Activated naive CD4-positive, alpha-beta T cell treated with anti-CD3 and anti-CD28 coated beads, Interleukin-2, amount 50 U/mL, for 24 hours (primary cell): ENCODE measurements around the gene DNAJC9.
A peak's percentile ranks its signal among the peaks of the same experiment; 100 is the strongest.

Experiments used
- H3K27ac Mint-ChIP-seq: one replicate; pipeline ENCODE4 v1.8.0; 2021; ENCODE audit warnings: mild to moderate bottlenecking, mixed read lengths
- H3K27me3 Mint-ChIP-seq: one replicate; pipeline ENCODE4 v1.8.0; 2021; ENCODE audit warnings: mixed read lengths
- H3K36me3 Mint-ChIP-seq: one replicate; pipeline ENCODE4 v1.8.0; 2021; ENCODE audit warnings: mixed read lengths
- H3K4me1 Mint-ChIP-seq: one replicate; pipeline ENCODE4 v1.8.0; 2021; ENCODE audit warnings: mixed read lengths
- H3K4me3 Mint-ChIP-seq: one replicate; pipeline ENCODE4 v1.8.0; 2021; ENCODE audit warnings: mild to moderate bottlenecking, mixed read lengths
- H3K9me3 Mint-ChIP-seq: one replicate; pipeline ENCODE4 v1.8.0; 2021; ENCODE audit warnings: mixed read lengths

The DNAJC9 gene

GRCh38 chr10:73248259-73248724 lies 1.2 kb upstream of the DNAJC9 start:
- peaks cover 56% of the 10 kb centered on the region for H3K4me1 Mint-ChIP-seq
- peaks cover 22% of the 10 kb centered on the region for H3K36me3 Mint-ChIP-seq

GRCh38 chr10:73247509-73248258 lies 629 bp upstream of the DNAJC9 start:
- Mint-ChIP-seq H3K4me1 (peaks cover 54% of the 10 kb centered on the region), H3K36me3 (peaks cover 22% of the 10 kb centered on the region), H3K27me3 (no peaks in the 10 kb centered on the region)

More at GRCh38 chr10:73248259-73248724, 1.2 kb upstream of the DNAJC9 start:
- Mint-ChIP-seq H3K9me3 (no peaks in the 10 kb centered on the region), H3K4me3 (peak overlapping the region; percentile 97), H3K27ac (peak overlapping the region; percentile 93), H3K27me3 (no peaks in the 10 kb centered on the region)

GRCh38 chr10:73246322-73246645 lies 771 bp downstream of the DNAJC9 start:
- H3K36me3 Mint-ChIP-seq = peaks cover 22% of the 10 kb centered on the region
- peak overlapping the region; percentile 93 for H3K27ac Mint-ChIP-seq
- H3K4me1 Mint-ChIP-seq = peaks cover 51% of the 10 kb centered on the region
- H3K4me3 Mint-ChIP-seq = peak overlapping the region; percentile 97
- no peaks in the 10 kb centered on the region for H3K27me3 Mint-ChIP-seq
- H3K9me3 Mint-ChIP-seq = no peaks in the 10 kb centered on the region

More at GRCh38 chr10:73247509-73248258, 629 bp upstream of the DNAJC9 start:
- peak overlapping the region; percentile 97 for H3K4me3 Mint-ChIP-seq
- H3K9me3 Mint-ChIP-seq = no peaks in the 10 kb centered on the region
- H3K27ac Mint-ChIP-seq = peak overlapping the region; percentile 93

- peak overlapping the region; percentile 57 for H3K4me3 Mint-ChIP-seq
- H3K36me3 Mint-ChIP-seq = peaks cover 12% of the 10 kb centered on the region
- H3K4me1 Mint-ChIP-seq = peaks cover 40% of the 10 kb centered on the region
- no peaks in the 10 kb centered on the region for H3K9me3 Mint-ChIP-seq
- H3K27me3 Mint-ChIP-seq = no peaks in the 10 kb centered on the region
- H3K27ac Mint-ChIP-seq = peak overlapping the region; percentile 59
Observed at GRCh38 chr10:73244866-73245477, 2.1 kb downstream of the DNAJC9 start.

- Mint-ChIP-seq H3K36me3 (peaks cover 9% of the 10 kb centered on the region), H3K4me3 (no peak overlapping the region), H3K9me3 (no peaks in the 10 kb centered on the region), H3K27ac (no peak overlapping the region), H3K27me3 (no peaks in the 10 kb centered on the region), H3K4me1 (peaks cover 12% of the 10 kb centered on the region)
Observed at GRCh38 chr10:73239908-73240307, 7.1 kb downstream of the DNAJC9 start.

GRCh38 chr10:73238990-73239566 lies 8.0 kb downstream of the DNAJC9 start:
- no peak overlapping the region for H3K27ac Mint-ChIP-seq
- no peaks in the 10 kb centered on the region for H3K9me3 Mint-ChIP-seq
- peaks cover 5% of the 10 kb centered on the region for H3K36me3 Mint-ChIP-seq
- H3K4me1 Mint-ChIP-seq = peaks cover 4% of the 10 kb centered on the region
- H3K4me3 Mint-ChIP-seq = no peak overlapping the region
- no peaks in the 10 kb centered on the region for H3K27me3 Mint-ChIP-seq

- Mint-ChIP-seq H3K36me3 (peaks cover 4% of the 10 kb centered on the region), H3K27ac (peak overlapping the region; percentile 12), H3K4me3 (no peak overlapping the region)
Observed at GRCh38 chr10:73234695-73235094, 12.4 kb downstream of the DNAJC9 start.

GRCh38 chr10:73233883-73234282 lies 13.2 kb downstream of the DNAJC9 start:
- Mint-ChIP-seq H3K27me3 (no peaks in the 10 kb centered on the region), H3K27ac (no peak overlapping the region), H3K9me3 (no peaks in the 10 kb centered on the region), H3K36me3 (peaks cover 5% of the 10 kb centered on the region), H3K4me3 (no peak overlapping the region), H3K4me1 (no peaks in the 10 kb centered on the region)

More at GRCh38 chr10:73234695-73235094, 12.4 kb downstream of the DNAJC9 start:
- H3K9me3 Mint-ChIP-seq = no peaks in the 10 kb centered on the region
- no peaks in the 10 kb centered on the region for H3K27me3 Mint-ChIP-seq
- H3K4me1 Mint-ChIP-seq = no peaks in the 10 kb centered on the region

- H3K4me3 Mint-ChIP-seq = no peak overlapping the region
- H3K36me3 Mint-ChIP-seq = peaks cover 5% of the 10 kb centered on the region
- no peak overlapping the region for H3K27ac Mint-ChIP-seq
- H3K27me3 Mint-ChIP-seq = no peaks in the 10 kb centered on the region
- H3K4me1 Mint-ChIP-seq = no peaks in the 10 kb centered on the region
- H3K9me3 Mint-ChIP-seq = no peaks in the 10 kb centered on the region
Observed at GRCh38 chr10:73232887-73233286, 14.2 kb downstream of the DNAJC9 start.

- Mint-ChIP-seq H3K9me3 (no peaks in the 10 kb centered on the region), H3K27ac (no peak overlapping the region), H3K4me1 (no peaks in the 10 kb centered on the region), H3K27me3 (no peaks in the 10 kb centered on the region), H3K36me3 (peaks cover 5% of the 10 kb centered on the region), H3K4me3 (no peak overlapping the region)
Observed at GRCh38 chr10:73229567-73229966, 17.5 kb downstream of the DNAJC9 start.

- Mint-ChIP-seq H3K27me3 (no peaks in the 10 kb centered on the region), H3K36me3 (peaks cover 5% of the 10 kb centered on the region), H3K27ac (no peak overlapping the region), H3K4me3 (no peak overlapping the region), H3K9me3 (no peaks in the 10 kb centered on the region), H3K4me1 (no peaks in the 10 kb centered on the region)
Observed at GRCh38 chr10:73228247-73228646, 18.8 kb downstream of the DNAJC9 start.

GRCh38 chr10:73226663-73227062 lies 20.4 kb downstream of the DNAJC9 start:
- H3K27me3 Mint-ChIP-seq = no peaks in the 10 kb centered on the region

GRCh38 chr10:73225518-73225917 lies 21.5 kb downstream of the DNAJC9 start:
- Mint-ChIP-seq H3K4me3 (no peak overlapping the region), H3K9me3 (no peaks in the 10 kb centered on the region), H3K36me3 (peaks cover 4% of the 10 kb centered on the region), H3K27me3 (no peaks in the 10 kb centered on the region), H3K4me1 (no peaks in the 10 kb centered on the region), H3K27ac (no peak overlapping the region)

More at GRCh38 chr10:73226663-73227062, 20.4 kb downstream of the DNAJC9 start:
- Mint-ChIP-seq H3K9me3 (no peaks in the 10 kb centered on the region), H3K4me1 (no peaks in the 10 kb centered on the region), H3K4me3 (no peak overlapping the region), H3K27ac (no peak overlapping the region), H3K36me3 (peaks cover 4% of the 10 kb centered on the region)

- Mint-ChIP-seq H3K27ac (no peak overlapping the region), H3K4me3 (no peak overlapping the region), H3K27me3 (no peaks in the 10 kb centered on the region), H3K4me1 (no peaks in the 10 kb centered on the region), H3K9me3 (no peaks in the 10 kb centered on the region), H3K36me3 (peaks cover 12% of the 10 kb centered on the region)
Observed at GRCh38 chr10:73220989-73221388, 26.1 kb downstream of the DNAJC9 start.

- Mint-ChIP-seq H3K4me1 (no peaks in the 10 kb centered on the region), H3K27ac (no peak overlapping the region), H3K4me3 (no peak overlapping the region), H3K36me3 (peaks cover 17% of the 10 kb centered on the region), H3K9me3 (no peaks in the 10 kb centered on the region), H3K27me3 (no peaks in the 10 kb centered on the region)
Observed at GRCh38 chr10:73219384-73219783, 27.7 kb downstream of the DNAJC9 start.
